ENCODE measurements around the gene PTPRD.

The PTPRD gene

GRCh38 chr9:10094563-10094962 is 518.2 kb downstream of the PTPRD start:
- TF ChIP-seq TAF1 (IDR thresholded peaks at IDR 0.05; ENCODE audit: borderline replicate concordance, insufficient read depth, low read length) (no peak), POLR2AphosphoS5 (IDR thresholded peaks at IDR 0.05; ENCODE audit: low read depth, low read length) (no peak), FOXP2 (optimal IDR thresholded peaks at IDR 0.05; ENCODE audit: borderline replicate concordance, extremely low read depth, extremely low read length, insufficient read depth) (no peak), REST (IDR thresholded peaks at IDR 0.05; ENCODE audit: insufficient read depth in 1 of 2, low read depth in 2 of 2, low read length in 2 of 2) (no peak), SIN3A (IDR thresholded peaks at IDR 0.05; ENCODE audit: borderline replicate concordance, insufficient read depth, low read length) (no peak)

- TF ChIP-seq REST (IDR thresholded peaks at IDR 0.05; ENCODE audit: insufficient read depth in 1 of 2, low read depth in 2 of 2, low read length in 2 of 2) (no peak), TAF1 (IDR thresholded peaks at IDR 0.05; ENCODE audit: borderline replicate concordance, insufficient read depth, low read length) (no peak), POLR2AphosphoS5 (IDR thresholded peaks at IDR 0.05; ENCODE audit: low read depth, low read length) (no peak), SIN3A (IDR thresholded peaks at IDR 0.05; ENCODE audit: borderline replicate concordance, insufficient read depth, low read length) (no peak), FOXP2 (optimal IDR thresholded peaks at IDR 0.05; ENCODE audit: borderline replicate concordance, extremely low read depth, extremely low read length, insufficient read depth) (no peak)
Measured at GRCh38 chr9:10080012-10080411, 532.8 kb downstream of the PTPRD start.

GRCh38 chr9:10079284-10079964 is 533.4 kb downstream of the PTPRD start:
- no peak for TF ChIP-seq TAF1 (IDR thresholded peaks at IDR 0.05; ENCODE audit: borderline replicate concordance, insufficient read depth, low read length)
- no peak for TF ChIP-seq FOXP2 (optimal IDR thresholded peaks at IDR 0.05; ENCODE audit: borderline replicate concordance, extremely low read depth, extremely low read length, insufficient read depth)
- no peak for TF ChIP-seq REST (IDR thresholded peaks at IDR 0.05; ENCODE audit: insufficient read depth in 1 of 2, low read depth in 2 of 2, low read length in 2 of 2)
- no peak for TF ChIP-seq SIN3A (IDR thresholded peaks at IDR 0.05; ENCODE audit: borderline replicate concordance, insufficient read depth, low read length)
- no peak for TF ChIP-seq POLR2AphosphoS5 (IDR thresholded peaks at IDR 0.05; ENCODE audit: low read depth, low read length)

GRCh38 chr9:10071579-10071978 is 541.2 kb downstream of the PTPRD start:
- TF ChIP-seq POLR2AphosphoS5 (IDR thresholded peaks at IDR 0.05; ENCODE audit: low read depth, low read length) (no peak), REST (IDR thresholded peaks at IDR 0.05; ENCODE audit: insufficient read depth in 1 of 2, low read depth in 2 of 2, low read length in 2 of 2) (no peak), SIN3A (IDR thresholded peaks at IDR 0.05; ENCODE audit: borderline replicate concordance, insufficient read depth, low read length) (no peak), TAF1 (IDR thresholded peaks at IDR 0.05; ENCODE audit: borderline replicate concordance, insufficient read depth, low read length) (no peak), FOXP2 (optimal IDR thresholded peaks at IDR 0.05; ENCODE audit: borderline replicate concordance, extremely low read depth, extremely low read length, insufficient read depth) (no peak)

Data from PFSK-1 (cell line).